Endothelial cell of umbilical vein (primary cell): ENCODE measurements around the gene TMCC2. TPM values are rescaled to one million over a fixed set of nuclear protein-coding genes. Genes with fewer than 3 reads are reported as not detected.

Source experiments
- BruUV-seq: library from RNA; stranded (reverse); fragments of 400-500 nt; replicated peaks from 2 replicates; lab custom pipeline; 2021; lab: Mats Ljungman, UMichigan
- CTCF ChIA-PET: fragments of 300-600, 350-600 bp; sonication (Branson Sonifier 250); formaldehyde crosslinking; loops from one replicate; lab custom pipeline; 2021; ENCODE audit warnings: antibody characterized with exemption, inconsistent platforms; lab: Charles Lee
- POLR2A ChIA-PET: fragments of 300-600, 350-600 bp; sonication (Branson Sonifier 250); formaldehyde crosslinking; loops from one replicate; lab custom pipeline; 2021; ENCODE audit warnings: antibody characterized with exemption, inconsistent platforms; lab: Charles Lee
- DNase-seq: peaks from one replicate; pipeline ENCODE4 v3.0.0-alpha.2; 2011; ENCODE audit warnings: low read depth, low spot score
- FAIRE-seq: peaks from 2 replicates; lab custom pipeline; 2011; peaks lifted over from hg19 to GRCh38; lab: Jason Lieb, UNC
- H2AFZ ChIP-seq: 2 replicates; pipeline ENCODE4 v1.6.0; 2012; ENCODE audit warnings: low read depth, low read length, control low read depth, inconsistent platforms
- H3K27ac ChIP-seq: 2 replicates; pipeline ENCODE4 v1.5.1; 2011; ENCODE audit warnings: low read depth, mild to moderate bottlenecking, control low read depth, low read length, moderate library complexity; ENCODE audit not compliant: insufficient read depth
- H3K27me3 ChIP-seq, 2 experiments: 2 replicates each; pipeline versions ENCODE4 v1.6.0 to v1.6.1; 2011; ENCODE audit warnings: low read length in 2 of 2, mixed read lengths in 1 of 2; ENCODE audit not compliant: control insufficient read depth in 2 of 2, insufficient read depth in 2 of 2
- H3K36me3 ChIP-seq, 2 experiments: 2 replicates in 1 of 2; 3 replicates in 1 of 2; pipeline ENCODE4 v1.5.1; 2011; ENCODE audit warnings: low read length in 2 of 2, mild to moderate bottlenecking in 1 of 2, moderate library complexity in 1 of 2; ENCODE audit not compliant: control insufficient read depth in 2 of 2, insufficient read depth in 2 of 2; ENCODE audit errors: extremely low read depth in 1 of 2
- H3K4me1 ChIP-seq: 3 replicates; pipeline ENCODE4 v1.5.1; 2011; ENCODE audit warnings: mild to moderate bottlenecking, low read length; ENCODE audit not compliant: control insufficient read depth, insufficient read depth; ENCODE audit errors: extremely low read depth
- H3K4me2 ChIP-seq: 2 replicates; pipeline ENCODE4 v1.6.1; 2011; ENCODE audit warnings: low read length, control low read depth, mixed read lengths; ENCODE audit not compliant: insufficient read depth
- H3K4me3 ChIP-seq, 3 experiments: fragments of 200-600 bp in 1 of 3; sonication (generic), shearing (Covaris generic) in 1 of 3; replicated peaks in 1 of 3; 2 replicates each; pipeline ENCODE4 v1.5.1; 2011 to 2016; ENCODE audit warnings: control low read depth in 3 of 3, low read length in 3 of 3, mild to moderate bottlenecking in 2 of 3, inconsistent platforms in 1 of 3, low read depth in 1 of 3, moderate library complexity in 1 of 3; ENCODE audit not compliant: insufficient read depth in 1 of 3
- H3K79me2 ChIP-seq: 2 replicates; pipeline ENCODE4 v1.6.0; 2012; ENCODE audit warnings: low read length, inconsistent platforms; ENCODE audit not compliant: control insufficient read depth, insufficient read depth
- H3K9ac ChIP-seq: replicated peaks from 2 replicates; pipeline ENCODE3; 2011; ENCODE audit warnings: low read length, control low read depth; ENCODE audit not compliant: insufficient read depth; ENCODE audit errors: extremely low read depth
- H3K9me1 ChIP-seq: replicated peaks from 3 replicates; pipeline ENCODE4 v1.6.0; 2011; ENCODE audit warnings: mild to moderate bottlenecking, low read length; ENCODE audit not compliant: control insufficient read depth, insufficient read depth; ENCODE audit errors: extremely low read depth
- H3K9me3 ChIP-seq: replicated peaks from 2 replicates; pipeline ENCODE4 v1.5.1; 2012; ENCODE audit warnings: low read length, inconsistent platforms; ENCODE audit not compliant: control insufficient read depth, insufficient read depth
- H4K20me1 ChIP-seq: replicated peaks from 2 replicates; pipeline ENCODE3; 2011; ENCODE audit warnings: mild to moderate bottlenecking, low read length; ENCODE audit not compliant: control insufficient read depth, insufficient read depth; ENCODE audit errors: extremely low read depth
- EZH2 ChIP-seq: IDR thresholded peaks from 2 replicates; pipeline ENCODE4 v1.6.1; 2012; ENCODE audit warnings: borderline replicate concordance, low read depth, mild to moderate bottlenecking, moderate library complexity, low read length, inconsistent platforms; ENCODE audit not compliant: severe bottlenecking
- FOS ChIP-seq: IDR thresholded peaks from 2 replicates; pipeline ENCODE4 v1.6.1; 2011; ENCODE audit warnings: mild to moderate bottlenecking, low read length, moderate library complexity, borderline replicate concordance; ENCODE audit not compliant: insufficient read depth
- GATA2 ChIP-seq: IDR thresholded peaks from 2 replicates; pipeline ENCODE4 v1.7.0; 2011; ENCODE audit warnings: low read depth, mild to moderate bottlenecking, moderate library complexity, mixed read lengths, low read length; ENCODE audit not compliant: insufficient read length, insufficient read depth
- JUN ChIP-seq: IDR thresholded peaks from 2 replicates; pipeline ENCODE4 v1.6.1; 2011; ENCODE audit warnings: borderline replicate concordance, low read depth; ENCODE audit not compliant: insufficient read length, insufficient read depth
- MYC ChIP-seq: IDR thresholded peaks from one replicate; pipeline ENCODE4 v1.6.1; 2011; ENCODE audit warnings: mild to moderate bottlenecking, low read depth, low read length
- POLR2A ChIP-seq: IDR thresholded peaks from 2 replicates; pipeline ENCODE4 v1.6.1; 2012; ENCODE audit warnings: low read depth, mild to moderate bottlenecking, control low read depth, low read length
- POLR2AphosphoS5 ChIP-seq: IDR thresholded peaks from 2 replicates; pipeline ENCODE4 v1.6.1; 2012; ENCODE audit warnings: low read depth, mild to moderate bottlenecking, control low read depth, low read length, moderate library complexity; ENCODE audit not compliant: insufficient read depth
- dilution Hi-C: fragments of 300-500 bp; cut with MboI; formaldehyde crosslinking; loops from one replicate; pipeline ENCODE4 v1.15.0; 2019; ENCODE audit warnings: low sequenced_read_pairs; ENCODE audit not compliant: extremely low pct_ligation_motif_present
- intact Hi-C: fragments of 100-400 bp; cut with micrococcal nuclease; formaldehyde crosslinking; loops from one replicate; pipeline ENCODE4 v1.10.0; 2022
- polyA plus RNA-seq, 4 experiments: library from polyadenylated mRNA; depleted of rRNA in 3 of 4; stranded (reverse) in 3 of 4; unstranded in 1 of 4; fragments of >200 nt; gene quantifications; 2 replicates each; pipeline versions ENCODE4 v1.2.1 to v1.2.3, GENCODE V29; 2011 to 2012; ENCODE audit warnings: missing spikeins in 1 of 4
- total RNA-seq: library from RNA; stranded (reverse); gene quantifications from 2 replicates; pipeline ENCODE4 v1.2.3, GENCODE V29; 2021
- TF ChIP-seq, protein P1 (sequence below): IDR thresholded peaks from 2 replicates; pipeline ENCODE4 v1.6.1; 2011; ENCODE audit not compliant: insufficient read depth, insufficient read length
- TF ChIP-seq, protein P2 (sequence below), 2 donors: IDR thresholded peaks; 1 replicate in 1 of 2; 2 replicates in 1 of 2; pipeline ENCODE4 v1.5.1; 2011; ENCODE audit warnings: low read length in 2 of 2, mild to moderate bottlenecking in 2 of 2, moderate library complexity in 2 of 2, control low read depth in 1 of 2, inconsistent platforms in 1 of 2, low read depth in 1 of 2; ENCODE audit not compliant: insufficient read depth in 1 of 2; ENCODE audit errors: extremely low read depth in 1 of 2

TMCC2 gene
- total and polyA plus RNA-seq, 2 donors (not counting 3 experiments of a cell fraction or from before 2014, with no cell fraction given), result 2.0 to 2.1 TPM

DNA sequence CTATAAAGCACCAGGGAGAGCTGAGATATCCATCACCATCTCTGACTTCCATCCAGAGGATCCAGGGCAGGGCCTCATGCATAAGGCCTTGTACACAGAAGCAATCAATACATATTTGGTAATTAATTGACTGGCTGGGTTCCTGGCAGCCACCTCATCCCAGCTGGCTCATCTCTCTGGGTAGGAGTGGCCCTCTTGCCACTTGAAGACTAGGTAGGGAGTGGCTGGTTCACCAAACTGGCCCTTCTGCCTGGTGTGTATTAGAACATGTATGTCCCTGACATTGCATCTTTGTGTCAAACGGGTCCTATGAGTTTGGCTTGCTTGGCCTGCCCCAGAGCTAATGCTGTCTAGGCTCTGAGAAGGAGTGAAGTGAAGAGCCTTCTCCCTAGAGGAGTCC lies 82.0 kb downstream of the TMCC2 start:
- dilution Hi-C loops (no loop called here), intact Hi-C loops (no loop called here)
- H3K36me3 ChIP-seq, result peaks cover 0 to 10% of the 10 kb centered on the region in 2 experiments
- ChIA-PET POLR2A (no interaction called here), CTCF (interaction anchor here (1.3 kb wide), 1 partner anchor 37 kb away, joined by 4 read pairs; no protein-coding TSS in a partner anchor)
- no peak overlapping the region for H3K4me2 ChIP-seq
- FAIRE-seq, result no peak
- no peak overlapping the region for H3K4me3 ChIP-seq
- H2AFZ ChIP-seq, result no peak overlapping the region
- no peak for DNase-seq
- H3K79me2 ChIP-seq, result no peaks in the 10 kb centered on the region
- no peaks in the 10 kb centered on the region for H3K9me1 ChIP-seq
- no peaks in the 10 kb centered on the region for H3K9me3 ChIP-seq
- H3K9ac ChIP-seq, result no peak overlapping the region
- H3K27ac ChIP-seq, result no peak overlapping the region
- no peaks in the 10 kb centered on the region for H4K20me1 ChIP-seq
- H3K27me3 ChIP-seq, result no peaks in the 10 kb centered on the region
- H3K4me1 ChIP-seq, result peaks cover 15% of the 10 kb centered on the region
- TF ChIP-seq, protein P1, sequence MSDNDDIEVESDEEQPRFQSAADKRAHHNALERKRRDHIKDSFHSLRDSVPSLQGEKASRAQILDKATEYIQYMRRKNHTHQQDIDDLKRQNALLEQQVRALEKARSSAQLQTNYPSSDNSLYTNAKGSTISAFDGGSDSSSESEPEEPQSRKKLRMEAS, result no peak
- TF ChIP-seq POLR2AphosphoS5, result no peak
- no peak for TF ChIP-seq JUN
- no peak for TF ChIP-seq MYC
- no peak for TF ChIP-seq EZH2
- TF ChIP-seq, protein P2, sequence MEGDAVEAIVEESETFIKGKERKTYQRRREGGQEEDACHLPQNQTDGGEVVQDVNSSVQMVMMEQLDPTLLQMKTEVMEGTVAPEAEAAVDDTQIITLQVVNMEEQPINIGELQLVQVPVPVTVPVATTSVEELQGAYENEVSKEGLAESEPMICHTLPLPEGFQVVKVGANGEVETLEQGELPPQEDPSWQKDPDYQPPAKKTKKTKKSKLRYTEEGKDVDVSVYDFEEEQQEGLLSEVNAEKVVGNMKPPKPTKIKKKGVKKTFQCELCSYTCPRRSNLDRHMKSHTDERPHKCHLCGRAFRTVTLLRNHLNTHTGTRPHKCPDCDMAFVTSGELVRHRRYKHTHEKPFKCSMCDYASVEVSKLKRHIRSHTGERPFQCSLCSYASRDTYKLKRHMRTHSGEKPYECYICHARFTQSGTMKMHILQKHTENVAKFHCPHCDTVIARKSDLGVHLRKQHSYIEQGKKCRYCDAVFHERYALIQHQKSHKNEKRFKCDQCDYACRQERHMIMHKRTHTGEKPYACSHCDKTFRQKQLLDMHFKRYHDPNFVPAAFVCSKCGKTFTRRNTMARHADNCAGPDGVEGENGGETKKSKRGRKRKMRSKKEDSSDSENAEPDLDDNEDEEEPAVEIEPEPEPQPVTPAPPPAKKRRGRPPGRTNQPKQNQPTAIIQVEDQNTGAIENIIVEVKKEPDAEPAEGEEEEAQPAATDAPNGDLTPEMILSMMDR (IDR thresholded peaks at IDR 0.05; ENCODE audit: extremely low read depth in 1 of 2, insufficient read depth in 1 of 2, low read depth in 1 of 2, low read length in 2 of 2), result no peak
- TF ChIP-seq POLR2A, result no peak
- no peak for TF ChIP-seq GATA2
- TF ChIP-seq FOS, result no peak
- BruUV-seq, result no TSS peak
